ENCODE results near the gene PCGF3. TPM values are rescaled to one million over a fixed set of nuclear protein-coding genes. Genes with fewer than 3 reads are reported as not detected.

Gene PCGF3
- total and polyA plus RNA-seq, 2 donors from 2014 or later: 21.7 to 59.6 TPM

DNA sequence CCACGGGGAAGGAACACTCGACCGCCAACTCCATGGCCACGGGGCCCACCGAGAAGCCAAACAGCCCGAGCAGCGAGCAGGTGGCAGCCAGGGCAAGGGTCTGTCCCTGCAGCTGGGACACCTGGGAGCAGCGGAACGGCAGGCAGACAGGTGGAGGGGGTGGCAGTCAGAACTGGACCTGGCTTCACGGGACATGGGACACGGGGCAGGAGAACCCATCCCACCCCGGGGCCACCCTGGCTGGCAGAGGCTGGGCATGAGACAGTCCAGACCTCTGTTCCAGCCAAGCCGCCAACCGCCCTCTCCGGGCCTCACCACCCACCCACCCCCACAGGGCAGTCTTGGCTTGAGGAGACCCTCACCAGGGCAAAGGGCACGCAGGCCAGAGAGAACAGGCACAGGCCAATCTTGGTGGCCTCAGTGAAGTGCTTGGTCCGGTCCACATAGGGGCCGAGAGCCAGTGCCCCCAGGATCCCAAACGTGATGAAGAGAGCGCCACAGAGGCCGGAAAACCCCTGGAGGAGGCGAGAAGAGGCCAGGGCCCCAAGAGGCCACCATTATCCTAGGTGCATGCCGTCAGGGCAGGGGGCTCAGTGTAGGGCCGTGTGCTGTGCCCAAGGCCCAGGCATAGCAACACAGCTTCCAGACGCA, 22.3 kb upstream of the PCGF3 start:
- H3K27ac ChIP-seq (ENCODE audit: low read depth in 2 of 2, low read length in 2 of 2): no peak overlapping the region
- no peaks in the 10 kb centered on the region for H3K27me3 ChIP-seq (ENCODE audit: control insufficient read depth, insufficient read depth, low read length)
- no peak overlapping the region for H3K9ac ChIP-seq (ENCODE audit: low read length in 3 of 3)
- no peaks in the 10 kb centered on the region for H3K9me3 ChIP-seq (ENCODE audit: control insufficient read depth in 2 of 3, insufficient read depth in 1 of 3, low read length in 3 of 3)
- DNase-seq (peak in 1 of 5 donors; percentile 82), FAIRE-seq (no peak)
- intact Hi-C loops (cut with DNase I): no loop called here
- H3K4me3 ChIP-seq (ENCODE audit: low read length in 3 of 3): no peak overlapping the region
- TF ChIP-seq, protein P1, sequence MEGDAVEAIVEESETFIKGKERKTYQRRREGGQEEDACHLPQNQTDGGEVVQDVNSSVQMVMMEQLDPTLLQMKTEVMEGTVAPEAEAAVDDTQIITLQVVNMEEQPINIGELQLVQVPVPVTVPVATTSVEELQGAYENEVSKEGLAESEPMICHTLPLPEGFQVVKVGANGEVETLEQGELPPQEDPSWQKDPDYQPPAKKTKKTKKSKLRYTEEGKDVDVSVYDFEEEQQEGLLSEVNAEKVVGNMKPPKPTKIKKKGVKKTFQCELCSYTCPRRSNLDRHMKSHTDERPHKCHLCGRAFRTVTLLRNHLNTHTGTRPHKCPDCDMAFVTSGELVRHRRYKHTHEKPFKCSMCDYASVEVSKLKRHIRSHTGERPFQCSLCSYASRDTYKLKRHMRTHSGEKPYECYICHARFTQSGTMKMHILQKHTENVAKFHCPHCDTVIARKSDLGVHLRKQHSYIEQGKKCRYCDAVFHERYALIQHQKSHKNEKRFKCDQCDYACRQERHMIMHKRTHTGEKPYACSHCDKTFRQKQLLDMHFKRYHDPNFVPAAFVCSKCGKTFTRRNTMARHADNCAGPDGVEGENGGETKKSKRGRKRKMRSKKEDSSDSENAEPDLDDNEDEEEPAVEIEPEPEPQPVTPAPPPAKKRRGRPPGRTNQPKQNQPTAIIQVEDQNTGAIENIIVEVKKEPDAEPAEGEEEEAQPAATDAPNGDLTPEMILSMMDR (IDR thresholded peaks at IDR 0.05; ENCODE audit: borderline replicate concordance, extremely low read depth, insufficient read depth): no peak
- peaks cover 0 to 22% (median 0%) of the 10 kb centered on the region in 3 donors for H3K4me1 ChIP-seq (ENCODE audit: control insufficient read depth in 2 of 3, insufficient read depth in 2 of 3, low read depth in 1 of 3, low read length in 3 of 3)
- no peaks in the 10 kb centered on the region for H3K36me3 ChIP-seq (ENCODE audit: control insufficient read depth in 2 of 3, insufficient read depth in 3 of 3, low read length in 3 of 3)

DNA sequence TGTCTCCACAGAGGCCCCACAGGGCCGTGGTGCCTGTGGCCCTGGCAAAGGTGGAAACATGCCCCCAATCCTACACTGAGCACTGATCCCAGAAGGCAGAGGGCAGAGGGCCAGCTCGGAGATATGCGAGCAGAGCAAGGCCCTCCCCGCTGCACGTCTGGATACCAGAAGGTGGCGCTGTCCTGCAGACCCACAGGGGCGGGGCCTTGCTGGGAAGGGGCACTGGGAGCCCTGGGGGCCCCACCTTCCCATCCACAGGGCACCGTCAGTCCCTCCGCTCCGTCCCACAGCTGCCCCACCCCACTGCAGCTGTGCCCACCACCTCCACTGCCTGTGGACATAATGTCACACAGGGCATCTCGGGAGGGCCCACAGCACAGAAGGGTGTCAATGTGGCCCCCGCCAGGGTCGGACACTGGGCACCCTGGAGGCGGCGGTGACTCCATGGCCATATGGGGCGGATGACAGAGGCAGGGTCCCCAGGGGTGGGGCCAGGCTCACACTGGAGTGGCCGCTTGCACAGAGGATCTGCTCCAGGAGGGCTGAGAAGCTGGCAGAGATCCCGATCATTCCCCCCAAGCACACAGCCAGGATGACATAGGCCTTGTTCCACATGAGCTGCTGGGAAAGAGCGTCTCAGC, 21.5 kb upstream of the PCGF3 start:
- H3K9me3 ChIP-seq (ENCODE audit: control insufficient read depth in 2 of 3, insufficient read depth in 1 of 3, low read length in 3 of 3): no peaks in the 10 kb centered on the region
- peaks cover 0 to 25% (median 0%) of the 10 kb centered on the region in 3 donors for H3K4me1 ChIP-seq (ENCODE audit: control insufficient read depth in 2 of 3, insufficient read depth in 2 of 3, low read depth in 1 of 3, low read length in 3 of 3)
- H3K27ac ChIP-seq (ENCODE audit: low read depth in 2 of 2, low read length in 2 of 2): no peak overlapping the region
- intact Hi-C loops (cut with DNase I): no loop called here
- H3K9ac ChIP-seq (ENCODE audit: low read length in 3 of 3): no peak overlapping the region
- H3K4me3 ChIP-seq (ENCODE audit: low read length in 3 of 3): no peak overlapping the region
- TF ChIP-seq, protein P1 (IDR thresholded peaks at IDR 0.05; ENCODE audit: borderline replicate concordance, extremely low read depth, insufficient read depth): peak; percentile 52
- DNase-seq: peak; percentile 65 to 84 (median 77)
- no peaks in the 10 kb centered on the region for H3K36me3 ChIP-seq (ENCODE audit: control insufficient read depth in 2 of 3, insufficient read depth in 3 of 3, low read length in 3 of 3)
- no peak for FAIRE-seq
- H3K27me3 ChIP-seq (ENCODE audit: control insufficient read depth, insufficient read depth, low read length): no peaks in the 10 kb centered on the region

DNA sequence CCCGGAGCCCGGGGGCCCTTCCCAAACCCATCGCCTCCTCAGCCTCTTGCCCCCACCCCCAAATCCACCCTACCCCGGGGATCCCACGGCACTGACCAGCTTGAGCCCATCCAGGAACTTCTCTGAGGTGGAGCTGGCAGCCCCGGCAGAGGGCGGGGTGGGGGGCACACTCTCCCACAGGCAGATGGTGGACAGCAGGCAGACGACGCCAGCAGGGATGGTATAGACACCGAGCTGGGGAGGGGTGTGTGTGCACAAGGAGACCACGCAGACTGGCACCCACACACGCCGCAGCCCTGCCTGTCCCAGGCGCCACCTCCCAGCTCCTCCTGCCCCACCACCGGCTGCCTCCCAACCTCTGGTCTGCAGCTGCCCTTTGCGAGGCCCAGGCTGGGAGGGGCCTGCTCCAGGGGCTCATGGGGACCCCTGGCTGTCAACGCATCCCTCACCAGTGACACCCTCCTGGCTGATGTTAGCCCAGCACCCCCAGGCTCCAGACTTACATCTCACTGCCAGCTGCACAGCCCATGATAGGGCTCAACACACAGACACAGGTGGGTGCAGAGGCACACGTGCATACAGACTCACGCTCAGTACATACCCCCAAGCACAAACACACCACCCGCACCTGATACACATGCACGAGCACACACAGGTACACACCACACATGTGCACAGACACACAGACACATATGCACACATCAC, 20.9 kb upstream of the PCGF3 start:
- no peak overlapping the region for H3K9ac ChIP-seq (ENCODE audit: low read length in 3 of 3)
- TF ChIP-seq, protein P1 (IDR thresholded peaks at IDR 0.05; ENCODE audit: borderline replicate concordance, extremely low read depth, insufficient read depth): no peak
- no peak for FAIRE-seq
- H3K27me3 ChIP-seq (ENCODE audit: control insufficient read depth, insufficient read depth, low read length): no peaks in the 10 kb centered on the region
- H3K9me3 ChIP-seq (ENCODE audit: control insufficient read depth in 2 of 3, insufficient read depth in 1 of 3, low read length in 3 of 3): no peaks in the 10 kb centered on the region
- H3K4me1 ChIP-seq (ENCODE audit: control insufficient read depth in 2 of 3, insufficient read depth in 2 of 3, low read depth in 1 of 3, low read length in 3 of 3): peaks cover 0 to 30% (median 4%) of the 10 kb centered on the region in 3 donors
- no peak overlapping the region for H3K4me3 ChIP-seq (ENCODE audit: low read length in 3 of 3)
- H3K27ac ChIP-seq (ENCODE audit: low read depth in 2 of 2, low read length in 2 of 2): no peak overlapping the region
- DNase-seq: peak in 1 of 5 donors; percentile 76
- no peaks in the 10 kb centered on the region for H3K36me3 ChIP-seq (ENCODE audit: control insufficient read depth in 2 of 3, insufficient read depth in 3 of 3, low read length in 3 of 3)
- intact Hi-C loops (cut with DNase I): no loop called here

Measured in kidney (tissue), 14 donors.